Esophagus muscularis mucosa (tissue), 4 donors: ENCODE data around the gene ARHGEF10L.
A peak's percentile ranks its signal among the peaks of the same experiment; 100 is the strongest.

Experiments used
- CTCF ChIP-seq, 3 experiments: fragments of 200-600 bp in 2 of 3; fragments of 450-650 bp in 1 of 3; sonication (generic) in 2 of 3; IDR thresholded peaks; one replicate each; pipeline ENCODE4 v1.5.1; 2017 to 2019; ENCODE audit warnings: antibody characterized with exemption in 3 of 3, mild to moderate bottlenecking in 2 of 3, moderate library complexity in 1 of 3
- EP300 ChIP-seq: sonication (generic); formaldehyde crosslinking; IDR thresholded peaks from one replicate; pipeline ENCODE4 v1.6.1; 2017; ENCODE audit warnings: antibody characterized with exemption
- POLR2A ChIP-seq: fragments of 450-650 bp; IDR thresholded peaks from one replicate; pipeline ENCODE4 v1.6.1; 2017; ENCODE audit warnings: antibody characterized with exemption, moderate library complexity, mild to moderate bottlenecking, low read depth
- POLR2AphosphoS5 ChIP-seq, 2 donors: sonication (generic); formaldehyde crosslinking; IDR thresholded peaks; one replicate each; pipeline ENCODE4 v1.6.1; 2017; ENCODE audit warnings: antibody characterized with exemption in 2 of 2

GRCh38 chr1:17502326-17502778, 37.1 kb upstream of the ARHGEF10L start:
- peak; percentile 94 to 98 (median 97) for TF ChIP-seq CTCF (IDR thresholded peaks at IDR 0.05)
- TF ChIP-seq POLR2A = no peak
- no peak for TF ChIP-seq EP300
- peak; percentile 68 to 85 for TF ChIP-seq POLR2AphosphoS5 (IDR thresholded peaks at IDR 0.05)
